ENCODE results near the gene ZNF722. TPM values are rescaled to one million over a fixed set of nuclear protein-coding genes. Genes with fewer than 3 reads are reported as not detected.

The ZNF722 gene
- total and polyA plus RNA-seq, 5 donors from 2014 or later = not detected

Other genes with a start within 250 kb of the ZNF722 start
- not detected for gene ZNF727, start 46.6 kb downstream of the ZNF722 start, total RNA-seq
- gene ZNF727, start 46.6 kb downstream of the ZNF722 start, polyA plus RNA-seq = under 1 TPM in 1 of 4 donors, not detected in 3; 0.09 TPM
- not detected for gene ZNF735, start 208.4 kb downstream of the ZNF722 start, total RNA-seq
- gene ZNF735, start 208.4 kb downstream of the ZNF722 start, polyA plus RNA-seq = not detected
- gene ZNF679, start 229.6 kb downstream of the ZNF722 start, total RNA-seq = not detected
- gene ZNF679, start 229.6 kb downstream of the ZNF722 start, polyA plus RNA-seq = not detected